ENCODE data around the gene BEND5.

Gene BEND5

GRCh38 chr1:48776393-48777218 lies at the start of gene BEND5:
Gene BEND5 (minus strand): TSS chr1:48776891. CDS start chr1:48776831, 60 bp downstream.
- DNase-seq, result no peak

GRCh38 chr1:48823168-48823567 lies 46.5 kb upstream of the BEND5 start:
- no peak for DNase-seq

- no peak for DNase-seq
Measured at GRCh38 chr1:48820491-48820890, 43.8 kb upstream of the BEND5 start.

- DNase-seq, result peak in 1 of 2 experiments; percentile 13
Measured at GRCh38 chr1:48817505-48818114, 40.9 kb upstream of the BEND5 start.

GRCh38 chr1:48810740-48811139 lies 34.0 kb upstream of the BEND5 start:
- DNase-seq, result no peak

- DNase-seq, result no peak
Measured at GRCh38 chr1:48808496-48808895, 31.8 kb upstream of the BEND5 start.

GRCh38 chr1:48807554-48808260 lies 31.0 kb upstream of the BEND5 start:
- DNase-seq, result no peak

- peak; percentile 17 to 24 for DNase-seq
Measured at GRCh38 chr1:48803474-48803873, 26.8 kb upstream of the BEND5 start.

GRCh38 chr1:48794816-48795215 lies 18.1 kb upstream of the BEND5 start:
- DNase-seq, result no peak

- peak; percentile 69 to 78 for DNase-seq
Measured at GRCh38 chr1:48793863-48794262, 17.2 kb upstream of the BEND5 start.

- no peak for DNase-seq
Measured at GRCh38 chr1:48792961-48793360, 16.3 kb upstream of the BEND5 start.

GRCh38 chr1:48790397-48790796 lies 13.7 kb upstream of the BEND5 start:
- DNase-seq, result no peak

GRCh38 chr1:48789903-48790302 lies 13.2 kb upstream of the BEND5 start:
- DNase-seq, result no peak

- no peak for DNase-seq
Measured at GRCh38 chr1:48785869-48786268, 9.2 kb upstream of the BEND5 start.

- no peak for DNase-seq
Measured at GRCh38 chr1:48784301-48784700, 7.6 kb upstream of the BEND5 start.

- DNase-seq, result no peak
Measured at GRCh38 chr1:48777219-48777895, 666 bp upstream of the BEND5 start.

- no peak for DNase-seq
Measured at GRCh38 chr1:48775831-48776392, 779 bp downstream of the BEND5 start.

- no peak for DNase-seq
Measured at GRCh38 chr1:48773133-48773532, 3.6 kb downstream of the BEND5 start.

- no peak for DNase-seq
Measured at GRCh38 chr1:48772211-48772610, 4.5 kb downstream of the BEND5 start.

- no peak for DNase-seq
Measured at GRCh38 chr1:48771561-48771960, 5.1 kb downstream of the BEND5 start.

- DNase-seq, result peak; percentile 48 to 49
Measured at GRCh38 chr1:48767975-48768510, 8.6 kb downstream of the BEND5 start.

- no peak for DNase-seq
Measured at GRCh38 chr1:48765335-48765734, 11.4 kb downstream of the BEND5 start.

- DNase-seq, result no peak
Measured at GRCh38 chr1:48761986-48762385, 14.7 kb downstream of the BEND5 start.
